GM06990 (cell line): ENCODE data around the gene FBLN5.

Source experiments
- DNase-seq: peaks from one replicate; pipeline ENCODE4 v3.0.0-alpha.2; 2011; ENCODE audit not compliant: insufficient read length; ENCODE audit errors: extremely low read depth
- H3K27me3 ChIP-seq: replicated peaks from 2 replicates; pipeline ENCODE4 v1.6.0; 2011; ENCODE audit warnings: low read length; ENCODE audit not compliant: control insufficient read depth, insufficient read depth
- H3K36me3 ChIP-seq: 2 replicates; pipeline ENCODE4 v1.5.1; 2011; ENCODE audit warnings: low read length; ENCODE audit not compliant: control insufficient read depth, insufficient read depth
- H3K4me3 ChIP-seq: replicated peaks from 2 replicates; pipeline ENCODE4 v1.5.1; 2011; ENCODE audit warnings: low read depth, mild to moderate bottlenecking, control low read depth, low read length
- TF ChIP-seq, protein P1 (sequence below): IDR thresholded peaks from 2 replicates; pipeline ENCODE4 v1.5.1; 2011; ENCODE audit warnings: low read length, control low read depth, mild to moderate bottlenecking, inconsistent platforms; ENCODE audit not compliant: insufficient read depth, poor library complexity, severe bottlenecking

FBLN5 gene

DNA sequence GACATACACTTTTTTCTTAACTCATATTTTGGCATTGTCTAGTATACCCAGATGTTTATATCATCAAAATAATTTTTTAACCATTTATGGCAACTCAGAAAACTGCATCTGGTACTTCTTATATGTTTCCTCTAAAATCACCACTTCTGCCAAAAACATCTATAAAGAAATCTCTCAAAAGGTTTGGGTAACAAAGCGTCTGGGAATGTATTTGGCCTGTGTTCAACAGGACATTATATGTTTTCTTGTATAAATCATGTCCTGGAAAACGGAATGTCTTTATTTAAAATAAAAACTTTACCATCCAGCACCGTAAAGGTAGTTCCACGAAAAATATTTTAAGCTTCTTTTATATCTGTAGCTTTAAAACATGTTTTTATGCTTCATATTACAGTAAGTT lies 36.1 kb upstream of the FBLN5 start:
- Histone ChIP-seq H3K36me3 (peaks cover 2% of the 10 kb centered on the region), H3K4me3 (no peak overlapping the region), H3K27me3 (no peaks in the 10 kb centered on the region)
- TF ChIP-seq, protein P1, sequence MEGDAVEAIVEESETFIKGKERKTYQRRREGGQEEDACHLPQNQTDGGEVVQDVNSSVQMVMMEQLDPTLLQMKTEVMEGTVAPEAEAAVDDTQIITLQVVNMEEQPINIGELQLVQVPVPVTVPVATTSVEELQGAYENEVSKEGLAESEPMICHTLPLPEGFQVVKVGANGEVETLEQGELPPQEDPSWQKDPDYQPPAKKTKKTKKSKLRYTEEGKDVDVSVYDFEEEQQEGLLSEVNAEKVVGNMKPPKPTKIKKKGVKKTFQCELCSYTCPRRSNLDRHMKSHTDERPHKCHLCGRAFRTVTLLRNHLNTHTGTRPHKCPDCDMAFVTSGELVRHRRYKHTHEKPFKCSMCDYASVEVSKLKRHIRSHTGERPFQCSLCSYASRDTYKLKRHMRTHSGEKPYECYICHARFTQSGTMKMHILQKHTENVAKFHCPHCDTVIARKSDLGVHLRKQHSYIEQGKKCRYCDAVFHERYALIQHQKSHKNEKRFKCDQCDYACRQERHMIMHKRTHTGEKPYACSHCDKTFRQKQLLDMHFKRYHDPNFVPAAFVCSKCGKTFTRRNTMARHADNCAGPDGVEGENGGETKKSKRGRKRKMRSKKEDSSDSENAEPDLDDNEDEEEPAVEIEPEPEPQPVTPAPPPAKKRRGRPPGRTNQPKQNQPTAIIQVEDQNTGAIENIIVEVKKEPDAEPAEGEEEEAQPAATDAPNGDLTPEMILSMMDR, result no peak
- no peak for DNase-seq

DNA sequence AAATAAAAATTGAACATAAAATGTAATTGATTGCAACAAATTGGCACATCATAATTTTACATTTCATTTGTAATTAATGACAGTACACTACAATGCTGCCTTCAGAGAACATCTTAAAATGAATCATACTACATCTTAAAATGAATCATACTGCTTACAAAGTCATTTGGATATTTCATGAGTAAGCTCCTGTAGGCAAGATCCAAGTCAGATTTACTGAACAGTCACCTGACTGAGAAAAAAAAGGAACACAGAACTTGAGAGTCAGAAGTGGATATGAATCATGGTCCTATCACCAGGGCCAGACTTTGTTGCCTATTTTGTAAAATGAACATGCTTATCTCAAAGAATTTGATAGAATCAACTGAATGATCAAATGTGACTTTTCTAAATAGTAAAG lies 32.7 kb upstream of the FBLN5 start:
- peak; percentile 30 for DNase-seq
- Histone ChIP-seq H3K36me3 (no peaks in the 10 kb centered on the region; the same call in none of the 2 replicates), H3K4me3 (no peak overlapping the region), H3K27me3 (no peaks in the 10 kb centered on the region)
- TF ChIP-seq, protein P1, result no peak

GRCh38 chr14:91977884-91978283 lies 30.4 kb upstream of the FBLN5 start:
- DNase-seq, result no peak
- Histone ChIP-seq H3K36me3 (no peaks in the 10 kb centered on the region; the same call in none of the 2 replicates), H3K27me3 (no peaks in the 10 kb centered on the region), H3K4me3 (no peak overlapping the region)
- TF ChIP-seq, protein P1, result no peak

DNA sequence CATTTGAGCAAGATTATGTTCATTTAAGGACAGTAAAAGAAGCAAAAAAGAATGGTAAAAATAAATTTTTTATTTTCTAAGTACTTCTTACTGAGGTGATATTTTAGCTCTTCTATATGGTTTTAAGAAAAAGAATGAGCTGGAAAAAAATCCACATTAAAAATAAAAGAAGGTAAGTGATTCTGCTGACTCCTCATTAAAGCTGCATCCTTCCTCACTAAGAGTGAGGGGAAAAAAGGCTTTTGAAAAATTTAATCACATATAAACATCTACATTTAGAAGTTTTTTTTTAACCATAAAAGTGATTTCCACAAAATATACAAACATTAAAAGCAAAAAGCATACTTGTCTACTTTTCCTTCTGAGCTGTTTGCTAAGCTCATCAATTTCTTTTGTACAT lies 28.3 kb upstream of the FBLN5 start:
- no peaks in the 10 kb centered on the region; the same call in 1 of the 2 replicates for H3K36me3 ChIP-seq
- TF ChIP-seq, protein P1, result no peak

GRCh38 chr14:91971188-91971778 lies 23.8 kb upstream of the FBLN5 start:
- no peak overlapping the region for H3K4me3 ChIP-seq
- H3K27me3 ChIP-seq, result no peaks in the 10 kb centered on the region
- no peak for DNase-seq
- peaks cover 3% of the 10 kb centered on the region for H3K36me3 ChIP-seq
- TF ChIP-seq, protein P1, result no peak

More for the DNA sequence above, 28.3 kb upstream of the FBLN5 start:
- Histone ChIP-seq H3K4me3 (no peak overlapping the region), H3K27me3 (no peaks in the 10 kb centered on the region)
- no peak for DNase-seq

GRCh38 chr14:91968280-91968679 lies 20.8 kb upstream of the FBLN5 start:
- Histone ChIP-seq H3K4me3 (no peak overlapping the region), H3K36me3 (peaks cover 3% of the 10 kb centered on the region; the same call in 1 of the 2 replicates), H3K27me3 (no peaks in the 10 kb centered on the region)
- TF ChIP-seq, protein P1, result no peak
- no peak for DNase-seq
